GM19324 (cell line): ENCODE data around the gene ABCA13.

Experiments used
- ATAC-seq: cut with Tn5 transposase; IDR thresholded peaks from one replicate; pipeline ENCODE4 v1.9.1; 2021; ENCODE audit warnings: mild to moderate bottlenecking, moderate library complexity; ENCODE audit not compliant: unreplicated experiment, low FRiP score

ABCA13 gene

DNA sequence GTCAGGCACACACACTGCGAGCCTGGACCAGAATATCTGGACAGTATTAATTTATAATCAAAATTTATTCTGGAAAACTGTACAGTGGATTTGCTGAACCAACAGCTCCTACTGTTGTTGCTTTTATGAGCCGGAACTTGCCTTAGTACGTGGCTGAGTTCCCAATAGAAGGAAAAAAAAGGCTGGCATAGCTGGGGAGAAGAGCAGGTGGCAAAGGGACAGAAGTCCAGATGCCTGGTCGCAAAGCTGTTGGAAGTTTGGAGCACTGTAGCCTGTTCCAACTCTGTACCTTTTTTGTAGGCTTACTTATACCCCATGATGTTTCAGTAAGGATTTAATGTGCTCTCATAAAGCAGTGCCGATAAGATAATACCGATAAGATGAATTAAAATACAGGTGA is 333.8 kb downstream of the ABCA13 start:
- no peak for ATAC-seq

DNA sequence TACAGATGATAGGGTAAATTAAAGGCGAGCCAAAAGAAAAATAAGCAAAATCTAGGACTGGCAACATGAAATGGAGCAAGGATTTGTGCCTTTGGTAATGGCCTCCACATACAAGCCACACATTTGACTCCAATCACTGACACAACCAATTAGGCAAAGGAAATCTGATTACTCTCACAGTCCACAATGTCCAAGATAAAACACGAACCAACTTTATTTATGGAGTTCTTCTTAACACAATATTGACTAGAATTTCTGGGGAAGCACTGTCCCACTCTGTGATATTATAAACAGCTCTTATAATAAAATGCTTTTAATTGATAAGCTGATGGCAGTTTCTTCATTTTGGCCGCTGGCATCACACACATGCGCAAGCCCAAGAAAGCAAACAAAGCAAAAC is 334.2 kb downstream of the ABCA13 start:
- no peak for ATAC-seq

DNA sequence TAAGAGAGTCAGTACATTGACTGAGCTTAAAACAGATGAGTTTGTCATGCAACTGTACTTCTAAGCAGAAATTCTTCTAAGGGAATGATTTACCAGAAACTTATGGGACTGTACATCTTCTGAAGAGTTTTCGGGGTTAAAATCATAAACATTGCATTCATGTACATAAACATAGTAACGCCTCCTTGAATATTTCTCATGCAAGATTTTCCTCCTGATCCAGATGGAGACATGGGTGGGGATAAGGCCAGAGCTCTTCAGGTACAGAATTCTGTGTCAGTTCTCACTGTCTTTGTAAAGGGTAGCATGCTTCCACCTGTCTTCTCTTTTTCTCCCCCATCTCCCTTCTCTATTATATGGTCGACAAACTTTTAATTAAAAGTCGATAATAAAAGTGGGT is 335.3 kb downstream of the ABCA13 start:
- ATAC-seq: no peak

DNA sequence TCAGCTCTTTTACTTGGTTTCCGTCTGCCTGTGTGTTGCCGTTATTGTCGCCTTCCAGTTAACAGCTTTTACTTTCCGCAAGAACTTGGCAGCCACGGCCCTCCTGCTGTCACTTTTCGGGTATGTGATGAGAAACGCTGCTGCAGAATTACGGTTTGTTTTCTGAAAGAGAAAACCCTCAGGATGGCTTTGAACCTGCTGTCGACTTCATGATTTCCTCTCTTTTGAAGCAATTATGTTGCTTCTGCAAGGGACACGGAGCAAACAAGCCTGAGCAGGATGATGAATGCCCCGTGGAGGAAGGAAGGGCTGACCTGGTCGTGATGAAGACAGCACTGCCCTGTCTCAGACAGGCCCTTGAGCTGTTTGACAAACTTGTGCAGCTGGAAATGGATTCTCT is 339.8 kb downstream of the ABCA13 start:
- ATAC-seq: no peak

DNA sequence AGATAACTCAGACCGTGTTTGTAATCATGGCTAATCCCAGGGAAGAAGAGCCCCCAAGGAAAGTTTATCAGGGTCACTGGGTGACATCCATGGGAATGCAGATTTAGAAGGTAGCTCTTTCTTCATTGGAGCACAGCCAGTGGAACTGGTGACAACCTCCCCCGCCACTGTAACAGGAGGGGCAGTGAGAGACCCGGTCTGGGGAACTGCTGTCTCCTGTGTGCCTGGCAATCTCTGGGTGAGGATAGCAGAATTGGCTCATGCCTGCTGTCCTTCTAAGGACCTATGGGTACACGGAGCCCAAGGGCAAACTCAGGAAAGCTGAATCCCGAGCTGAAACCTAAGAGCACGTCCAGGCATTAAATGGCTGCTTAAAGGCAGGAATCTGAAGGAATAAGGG is 341.6 kb downstream of the ABCA13 start:
- ATAC-seq: no peak

DNA sequence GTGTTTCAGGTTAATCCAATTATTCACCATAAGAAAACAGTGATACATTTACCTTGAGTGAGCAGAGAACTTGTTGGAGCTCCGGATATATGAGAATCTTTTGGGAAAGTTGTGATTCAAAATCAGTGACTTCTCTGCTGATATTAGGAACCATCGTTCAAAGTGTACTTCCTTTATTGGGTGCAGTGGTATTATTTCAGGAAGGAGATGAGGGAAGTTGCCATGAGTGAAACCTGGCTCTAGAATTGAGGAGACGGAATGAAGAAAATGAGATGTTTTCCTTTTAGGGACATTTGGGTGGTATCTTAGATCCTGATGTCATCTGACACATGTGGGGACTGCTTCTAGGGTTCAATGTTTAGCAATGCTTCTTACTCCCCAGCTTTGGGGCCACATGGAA is 343.9 kb downstream of the ABCA13 start:
- no peak for ATAC-seq

DNA sequence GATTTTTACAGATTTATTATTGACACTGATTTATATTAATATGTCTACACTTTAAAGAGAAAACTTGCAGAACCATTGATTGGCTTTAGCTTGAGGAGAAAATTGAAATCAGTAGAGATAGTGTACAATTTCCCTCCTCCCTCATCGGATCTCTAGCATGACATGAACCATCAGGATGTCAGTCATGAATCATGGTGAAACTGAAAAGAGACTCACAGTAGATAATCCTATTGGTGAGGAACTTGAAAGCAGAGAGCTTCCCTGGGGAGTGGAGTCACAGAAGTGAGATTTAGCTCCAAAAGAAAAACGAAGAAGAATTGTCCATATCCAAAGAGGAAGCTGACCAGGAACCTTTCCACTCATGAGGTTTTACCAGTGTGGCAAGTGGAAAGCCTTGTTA is 346.8 kb downstream of the ABCA13 start:
- ATAC-seq: no peak

DNA sequence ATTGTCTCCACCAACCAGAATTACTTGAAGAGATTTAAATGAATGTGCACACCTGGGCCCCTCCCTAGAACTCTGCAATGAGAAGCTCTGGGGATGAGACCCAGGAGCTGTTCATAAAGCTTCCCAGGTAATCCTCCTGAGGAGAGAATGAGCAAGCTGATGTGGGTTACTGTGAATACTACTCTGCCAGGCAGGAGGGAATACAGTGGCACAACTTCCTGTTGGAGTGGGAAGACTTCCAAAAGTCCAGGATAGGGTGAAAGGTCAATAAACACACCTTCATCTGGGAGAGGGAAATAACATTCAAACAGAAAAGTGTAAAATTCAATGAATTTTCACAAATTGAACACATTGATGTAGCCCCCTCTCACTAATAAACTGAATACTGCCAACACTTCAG is 351.4 kb downstream of the ABCA13 start:
- no peak for ATAC-seq

DNA sequence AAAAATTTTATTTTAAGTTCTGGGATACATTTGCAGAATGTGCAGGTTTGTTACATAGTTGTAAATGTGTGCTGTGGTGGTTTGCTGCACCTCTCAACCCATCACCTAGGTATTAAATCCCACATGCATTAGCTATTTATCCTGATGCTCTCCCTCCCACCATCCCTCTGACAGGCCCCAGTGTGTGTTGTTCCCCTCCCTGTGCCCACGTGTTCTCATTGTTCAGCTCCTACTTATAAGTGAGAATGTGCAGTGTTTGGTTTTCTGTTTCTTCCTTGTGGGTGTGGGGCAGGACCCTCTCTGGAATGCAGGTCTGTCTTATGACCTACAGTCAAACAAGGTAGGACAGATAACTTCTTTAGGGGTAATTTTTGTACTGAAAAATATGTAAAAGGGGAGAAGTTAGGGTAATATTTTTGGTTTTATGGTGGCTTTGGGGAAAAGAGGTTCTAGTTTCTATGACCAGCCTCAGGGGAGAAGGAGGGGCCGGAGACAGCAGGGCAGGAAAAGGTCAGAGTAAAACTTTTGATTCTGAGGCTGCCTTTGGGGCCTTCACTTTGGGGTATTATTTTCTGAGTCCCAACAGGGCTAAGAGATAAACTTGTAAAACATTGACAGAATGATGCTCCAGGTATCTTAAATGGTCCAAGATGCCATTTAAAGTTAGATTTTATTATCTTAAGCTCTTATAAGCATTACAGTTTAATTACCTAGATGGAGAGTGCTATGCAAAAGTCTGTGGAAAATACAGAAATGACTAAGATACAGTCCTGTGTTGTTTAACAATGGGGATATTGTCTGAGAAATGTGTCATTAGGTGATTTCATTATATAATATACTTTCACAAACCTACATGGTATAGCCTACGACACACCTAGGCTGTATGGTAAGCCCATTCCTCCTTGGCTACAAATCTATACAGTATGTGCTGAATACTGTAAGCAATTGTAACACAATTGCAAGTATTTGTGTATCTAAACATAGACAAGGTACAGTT is 354.8 kb downstream of the ABCA13 start:
- ATAC-seq: no peak

DNA sequence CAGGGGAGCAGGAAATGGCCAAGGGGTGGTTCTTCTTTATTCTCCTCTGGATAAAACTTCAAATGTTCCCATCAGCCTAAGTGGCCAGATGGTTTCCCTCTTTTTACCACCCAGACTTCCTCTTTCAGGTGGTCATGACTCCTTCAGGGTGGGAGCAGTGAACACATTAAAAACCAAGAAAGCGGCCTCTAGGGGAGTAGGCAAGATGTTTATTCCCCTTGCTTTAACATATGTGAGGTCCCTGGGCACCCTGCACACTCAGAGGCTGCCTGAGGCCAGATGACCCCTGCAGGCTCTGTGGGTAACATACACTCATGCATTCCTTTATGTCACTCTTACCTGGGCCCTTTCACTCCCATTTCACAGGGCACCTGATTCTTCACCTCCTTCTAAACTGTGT is 357.4 kb downstream of the ABCA13 start:
- no peak for ATAC-seq

DNA sequence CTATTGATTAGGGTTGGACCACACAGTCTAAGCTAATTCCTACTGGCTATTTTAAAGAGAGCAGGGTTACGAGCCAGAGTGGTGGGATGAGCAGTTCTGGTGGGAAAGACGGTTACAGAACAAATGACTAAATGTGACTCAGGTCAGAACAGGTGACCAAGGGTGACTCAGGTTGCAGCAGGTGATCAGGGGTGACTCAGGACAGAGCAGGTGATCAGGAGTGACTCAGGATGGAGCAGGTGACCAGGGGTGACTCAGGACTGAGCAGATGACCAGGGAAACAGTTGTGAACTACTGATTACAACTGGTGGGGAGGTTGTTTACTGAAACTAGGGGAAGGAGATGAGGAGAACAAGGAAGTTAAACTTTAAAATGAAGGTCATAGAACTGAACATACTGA is 366.3 kb downstream of the ABCA13 start:
- ATAC-seq: no peak

DNA sequence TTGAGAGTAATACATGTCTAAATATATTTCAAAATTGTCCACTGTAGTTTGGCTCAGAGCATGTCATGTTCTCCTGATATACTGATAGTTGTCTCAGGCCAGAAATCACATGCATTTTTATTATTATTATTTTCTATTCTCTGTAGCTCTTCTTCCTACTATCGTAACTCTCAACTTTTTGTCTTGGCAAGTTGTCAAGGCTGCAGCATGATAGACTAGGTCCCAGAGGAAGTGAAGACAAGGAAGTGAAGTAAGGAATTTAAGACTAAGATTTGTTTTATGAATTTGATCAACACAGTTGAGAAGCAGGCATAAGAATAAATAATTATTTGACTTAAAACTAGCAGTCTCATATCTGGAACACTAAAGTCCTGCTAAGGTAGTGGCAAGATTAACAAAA is 369.5 kb downstream of the ABCA13 start:
- ATAC-seq: no peak

DNA sequence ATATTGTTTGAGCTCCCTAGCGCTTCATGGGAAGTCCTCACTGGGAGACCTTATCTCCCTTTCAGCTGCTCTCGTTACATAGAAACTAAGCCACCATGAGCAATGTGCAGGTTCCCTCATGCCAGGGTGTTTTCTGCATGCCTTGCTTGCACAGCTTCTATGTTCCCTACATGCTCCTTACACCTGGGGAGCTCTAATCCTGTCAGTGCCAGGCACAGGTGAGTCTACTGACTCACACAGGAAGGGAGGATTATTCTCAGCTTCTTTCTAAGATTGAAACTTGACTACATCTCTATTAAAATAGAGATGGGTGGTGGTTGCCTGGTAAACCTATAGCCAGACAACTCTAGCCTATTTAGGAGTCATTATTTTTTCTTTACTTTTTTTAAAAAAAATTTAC is 377.4 kb downstream of the ABCA13 start:
- ATAC-seq: no peak

DNA sequence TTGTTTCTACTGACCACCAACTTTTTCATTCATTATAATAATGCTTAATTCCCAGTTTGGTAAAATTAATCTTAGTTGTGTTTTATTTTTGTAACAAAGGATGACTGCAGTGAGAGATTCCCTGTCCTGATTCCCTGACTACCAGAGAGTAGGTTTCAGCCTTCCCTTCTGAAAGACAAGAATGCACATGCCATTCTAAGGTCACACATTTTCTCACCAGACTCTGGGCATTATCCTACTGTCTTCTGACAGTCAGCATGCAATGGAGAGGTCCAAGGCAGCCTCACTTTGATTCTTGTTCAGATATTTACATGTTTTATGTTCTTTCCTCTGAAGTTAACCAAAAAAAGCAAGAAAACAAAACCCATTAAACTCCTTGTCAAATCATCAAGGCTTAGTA is 380.4 kb downstream of the ABCA13 start:
- ATAC-seq: no peak

DNA sequence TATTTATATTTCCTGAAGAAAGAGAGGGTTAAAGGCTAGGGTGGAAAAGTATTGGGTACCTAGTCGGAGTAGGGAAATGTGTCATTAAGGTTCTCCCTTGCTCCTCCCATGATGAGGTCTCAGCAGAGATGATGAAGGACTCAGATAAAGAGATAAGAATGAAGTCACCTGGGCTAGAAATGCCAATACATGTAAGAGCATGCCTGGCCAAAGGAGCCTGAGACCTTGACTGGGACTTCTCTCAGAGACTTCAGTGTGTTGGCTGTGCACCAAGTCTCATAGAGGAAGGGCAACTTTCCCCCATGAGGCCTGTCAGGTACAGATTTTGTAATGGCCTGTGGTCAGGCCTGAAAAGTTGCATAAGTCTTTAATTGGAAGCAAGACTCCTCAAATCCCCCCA is 392.1 kb downstream of the ABCA13 start:
- ATAC-seq: no peak

DNA sequence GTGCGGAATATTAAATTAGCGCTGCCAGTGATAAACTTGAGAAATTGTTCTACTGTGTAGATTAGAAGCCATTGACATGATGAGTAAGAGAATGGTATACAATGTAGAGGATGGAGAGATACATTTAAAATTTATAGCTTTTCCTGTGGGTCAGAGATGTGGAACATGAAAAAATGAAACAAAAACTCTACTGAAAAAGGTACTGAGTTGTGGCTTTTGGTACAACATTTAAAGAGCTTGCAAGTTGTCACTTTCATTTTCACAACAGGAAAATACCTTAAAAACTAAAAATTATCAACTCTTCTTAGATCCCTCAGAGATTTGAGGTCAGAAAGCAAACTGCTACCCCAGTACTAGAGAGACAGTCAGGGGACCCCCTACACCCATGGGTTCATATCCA is 404.3 kb downstream of the ABCA13 start:
- no peak for ATAC-seq

DNA sequence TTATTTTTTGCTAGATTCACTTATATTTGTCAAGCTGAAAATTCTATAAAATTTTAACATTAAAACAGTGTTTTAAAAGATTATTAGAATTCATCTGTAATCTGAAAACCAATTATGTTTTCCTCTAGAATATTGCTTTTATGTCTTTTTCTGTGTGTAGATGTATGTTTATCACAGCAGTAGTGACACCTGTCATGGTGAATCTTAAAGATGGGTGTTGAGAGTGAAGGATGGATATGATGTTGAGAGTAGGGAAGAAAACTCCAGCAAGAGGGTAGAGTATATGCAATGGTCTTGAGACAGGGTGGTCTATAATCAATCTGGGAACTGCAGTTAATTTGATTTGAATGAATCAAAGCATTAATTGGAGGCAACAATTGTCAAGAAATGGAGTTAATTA is 416.2 kb downstream of the ABCA13 start:
- ATAC-seq: no peak

DNA sequence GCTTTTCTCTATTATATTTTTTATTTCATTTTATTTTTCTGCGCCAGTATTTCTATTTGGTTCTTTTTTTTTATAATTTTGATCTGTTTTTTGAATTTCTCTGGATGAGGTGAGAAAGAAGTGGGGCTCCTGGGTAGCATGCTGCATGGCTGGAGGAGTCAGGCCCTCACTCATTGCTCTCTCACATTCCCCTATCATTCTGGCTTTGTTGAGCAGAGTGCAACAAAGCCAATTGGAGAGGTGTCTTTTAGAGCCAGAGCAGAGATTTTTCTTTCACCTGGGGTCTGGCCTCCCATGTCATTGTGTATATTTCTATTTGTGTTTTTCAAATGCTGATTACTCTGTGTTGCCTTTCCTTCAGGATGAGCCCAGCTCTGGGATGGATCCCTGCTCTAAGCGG is 423.1 kb downstream of the ABCA13 start:
- no peak for ATAC-seq

DNA sequence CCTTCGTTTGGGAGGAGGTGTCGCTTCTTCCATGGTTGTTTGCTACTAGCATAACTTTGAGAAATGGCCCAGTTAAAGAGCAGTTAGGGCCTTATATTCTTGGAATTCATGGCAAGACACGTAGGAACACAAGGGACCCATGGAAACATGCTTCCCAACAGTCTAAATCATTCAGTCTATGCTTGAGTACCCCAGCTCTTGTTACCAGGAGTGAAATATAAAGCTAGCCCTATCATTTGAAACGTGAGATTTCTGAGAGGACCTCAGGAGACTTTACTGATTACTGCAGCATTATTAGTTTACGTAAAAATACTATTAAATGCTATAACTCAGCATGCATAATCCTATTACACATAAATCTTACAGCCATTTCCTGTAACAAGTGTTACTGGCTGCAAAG is 424.5 kb downstream of the ABCA13 start:
- no peak for ATAC-seq

DNA sequence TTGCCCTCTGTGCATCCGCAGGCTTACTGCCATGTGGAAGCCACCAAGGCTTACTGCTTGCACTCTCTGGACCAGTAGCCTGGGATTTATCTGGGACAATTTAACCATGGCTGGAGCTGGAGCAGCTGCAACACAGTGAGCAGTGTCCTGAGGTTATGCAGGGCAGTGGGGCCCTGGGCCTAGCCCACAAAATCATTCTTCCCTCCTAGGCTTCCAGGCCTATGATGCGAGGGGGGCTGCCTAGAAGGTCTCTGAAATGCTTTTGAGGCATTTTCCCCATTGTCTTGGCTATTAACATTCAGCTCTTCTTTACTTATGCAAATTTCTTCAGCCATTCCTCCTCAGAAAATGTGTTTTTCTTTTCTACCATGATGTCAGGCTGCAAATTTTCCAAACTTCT is 439.4 kb downstream of the ABCA13 start:
- no peak for ATAC-seq

DNA sequence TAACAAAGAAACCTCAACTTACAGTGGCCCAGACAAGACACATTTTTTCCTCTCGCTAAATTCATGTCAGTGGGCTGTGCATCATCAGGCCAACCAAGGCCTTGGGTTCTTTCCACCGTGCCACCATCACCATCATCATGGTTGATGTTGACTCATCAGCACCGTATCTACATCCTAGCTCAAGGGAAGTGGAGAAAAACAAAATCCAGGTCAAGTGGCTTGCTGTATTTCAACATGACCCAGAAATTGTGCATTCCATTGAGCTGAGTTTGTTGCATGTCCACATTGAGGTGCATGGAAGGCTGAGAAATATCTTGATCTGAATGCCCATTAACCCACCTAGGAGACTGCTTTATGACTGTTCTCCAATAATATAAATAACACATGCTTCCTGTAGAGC is 440.7 kb downstream of the ABCA13 start:
- no peak for ATAC-seq

DNA sequence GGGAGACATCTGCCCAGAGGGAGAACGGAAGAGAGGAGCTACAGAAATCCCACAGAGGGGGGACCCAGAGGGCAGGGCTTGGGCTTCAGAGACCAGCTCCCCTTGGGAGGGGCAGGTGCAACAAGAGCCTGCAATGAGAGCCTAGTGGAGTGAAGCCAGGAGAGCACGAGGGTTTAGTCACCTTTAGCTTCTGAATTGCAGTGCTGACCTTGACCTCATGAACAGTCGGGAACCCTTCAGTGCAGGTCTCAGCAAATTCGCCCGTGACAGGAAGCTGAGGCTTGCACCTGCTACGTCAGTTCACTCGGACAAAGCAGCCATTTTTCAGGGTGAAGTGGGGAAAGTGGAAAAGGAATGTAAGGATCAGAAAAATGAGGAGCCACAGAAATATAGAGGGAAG is 446.2 kb downstream of the ABCA13 start:
- no peak for ATAC-seq

DNA sequence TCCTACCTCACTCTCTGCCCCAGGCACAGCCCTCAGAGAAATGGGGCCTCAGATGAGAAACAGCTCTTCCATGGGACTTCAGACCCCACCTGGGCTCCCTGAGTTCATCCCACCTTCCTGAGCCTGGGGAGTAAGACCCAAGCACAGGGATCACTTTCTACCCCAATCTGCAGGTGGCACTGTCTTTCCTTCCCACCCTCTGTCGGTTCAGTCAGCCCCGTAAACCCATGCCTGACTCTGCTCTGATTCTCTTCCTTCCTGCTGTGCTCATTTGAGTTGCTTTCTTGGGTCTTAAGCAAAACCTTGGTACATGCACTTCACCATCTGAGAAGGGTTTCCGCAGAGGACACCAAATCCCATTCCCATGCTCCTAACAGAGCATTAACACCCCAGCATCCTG is 446.7 kb downstream of the ABCA13 start:
- no peak for ATAC-seq
